ENCODE data around the gene NUDT1. TPM values are rescaled to one million over a fixed set of nuclear protein-coding genes. Genes with fewer than 3 reads are reported as not detected.

Gene NUDT1
- total and polyA plus RNA-seq, 2 experiments from 2014 or later = 9.6 to 16.3 TPM

- 80% methylated on average over 4 of the region's 4 CpGs for WGBS (ENCODE audit: low lambda C conversion rate, missing lambda C conversion rate)
- Histone ChIP-seq H2AFZ (no peak overlapping the region), H3K79me2 (peaks cover 9% of the 10 kb centered on the region), H3K4me3 (no peak overlapping the region), H3K9me3 (ENCODE audit: low read depth) (no peaks in the 10 kb centered on the region), H3K4me1 (ENCODE audit: insufficient read depth) (no peaks in the 10 kb centered on the region), H3K27ac (no peak overlapping the region), H3K27me3 (no peaks in the 10 kb centered on the region), H3K4me2 (no peak overlapping the region), H3K36me3 (replicated peaks; ENCODE audit: insufficient read depth, low read depth) (no peaks in the 10 kb centered on the region), H3K9me2 (replicated peaks; ENCODE audit: insufficient read depth) (no peaks in the 10 kb centered on the region), H4K20me1 (ENCODE audit: insufficient read depth, poor library complexity, severe bottlenecking) (no peaks in the 10 kb centered on the region)
- TF ChIP-seq, protein P1, sequence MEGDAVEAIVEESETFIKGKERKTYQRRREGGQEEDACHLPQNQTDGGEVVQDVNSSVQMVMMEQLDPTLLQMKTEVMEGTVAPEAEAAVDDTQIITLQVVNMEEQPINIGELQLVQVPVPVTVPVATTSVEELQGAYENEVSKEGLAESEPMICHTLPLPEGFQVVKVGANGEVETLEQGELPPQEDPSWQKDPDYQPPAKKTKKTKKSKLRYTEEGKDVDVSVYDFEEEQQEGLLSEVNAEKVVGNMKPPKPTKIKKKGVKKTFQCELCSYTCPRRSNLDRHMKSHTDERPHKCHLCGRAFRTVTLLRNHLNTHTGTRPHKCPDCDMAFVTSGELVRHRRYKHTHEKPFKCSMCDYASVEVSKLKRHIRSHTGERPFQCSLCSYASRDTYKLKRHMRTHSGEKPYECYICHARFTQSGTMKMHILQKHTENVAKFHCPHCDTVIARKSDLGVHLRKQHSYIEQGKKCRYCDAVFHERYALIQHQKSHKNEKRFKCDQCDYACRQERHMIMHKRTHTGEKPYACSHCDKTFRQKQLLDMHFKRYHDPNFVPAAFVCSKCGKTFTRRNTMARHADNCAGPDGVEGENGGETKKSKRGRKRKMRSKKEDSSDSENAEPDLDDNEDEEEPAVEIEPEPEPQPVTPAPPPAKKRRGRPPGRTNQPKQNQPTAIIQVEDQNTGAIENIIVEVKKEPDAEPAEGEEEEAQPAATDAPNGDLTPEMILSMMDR (IDR thresholded peaks at IDR 0.05; ENCODE audit: poor library complexity) = no peak
- TF ChIP-seq EZH2phosphoT487 (IDR thresholded peaks at IDR 0.05; ENCODE audit: low read depth, severe bottlenecking, unreplicated experiment) (no peak), EZH2 (IDR thresholded peaks at IDR 0.05; ENCODE audit: borderline replicate concordance) (no peak)
- DNase-seq (ENCODE audit: low spot score) = no peak
Observed at GRCh38 chr7:2224934-2225333, 17.1 kb upstream of the NUDT1 start.

- Histone ChIP-seq H2AFZ (no peak overlapping the region), H3K4me2 (no peak overlapping the region), H4K20me1 (ENCODE audit: insufficient read depth, poor library complexity, severe bottlenecking) (no peaks in the 10 kb centered on the region), H3K4me3 (no peak overlapping the region), H3K27ac (no peak overlapping the region), H3K79me2 (peaks cover 13% of the 10 kb centered on the region), H3K9me2 (replicated peaks; ENCODE audit: insufficient read depth) (no peaks in the 10 kb centered on the region), H3K4me1 (ENCODE audit: insufficient read depth) (no peaks in the 10 kb centered on the region), H3K27me3 (no peaks in the 10 kb centered on the region), H3K36me3 (replicated peaks; ENCODE audit: insufficient read depth, low read depth) (no peaks in the 10 kb centered on the region), H3K9me3 (ENCODE audit: low read depth) (no peaks in the 10 kb centered on the region)
- DNase-seq (ENCODE audit: low spot score) = no peak
- 95% methylated on average over 14 of the region's 14 CpGs for WGBS (ENCODE audit: low lambda C conversion rate, missing lambda C conversion rate)
- TF ChIP-seq, protein P1 (IDR thresholded peaks at IDR 0.05; ENCODE audit: poor library complexity) = no peak
- TF ChIP-seq EZH2 (IDR thresholded peaks at IDR 0.05; ENCODE audit: borderline replicate concordance) = no peak
- TF ChIP-seq EZH2phosphoT487 (IDR thresholded peaks at IDR 0.05; ENCODE audit: low read depth, severe bottlenecking, unreplicated experiment) = no peak
Observed at GRCh38 chr7:2225336-2225735, 16.7 kb upstream of the NUDT1 start.

DNA sequence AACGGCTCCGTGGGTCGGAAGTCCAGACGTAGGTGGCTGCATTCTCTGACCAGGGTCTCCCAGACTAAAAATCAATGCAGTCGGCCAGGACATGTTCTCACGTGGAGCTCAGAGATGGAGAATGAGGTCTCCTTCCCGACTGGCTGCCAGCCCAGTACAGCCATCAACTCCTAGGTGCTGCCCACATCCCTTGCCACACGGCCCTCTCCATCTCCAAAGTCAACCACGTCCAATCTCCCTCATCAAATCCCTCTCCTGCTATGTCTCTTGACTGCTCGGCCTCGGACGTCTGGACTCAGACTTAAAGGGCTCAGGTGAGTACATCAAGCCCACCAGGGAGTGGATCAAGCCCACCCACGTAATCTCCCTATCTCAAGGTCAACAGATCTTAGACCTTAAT, 16.2 kb upstream of the NUDT1 start:
- no peaks in the 10 kb centered on the region for H3K36me3 ChIP-seq (replicated peaks; ENCODE audit: insufficient read depth, low read depth)
- H3K27ac ChIP-seq = no peak overlapping the region
- no peak overlapping the region for H2AFZ ChIP-seq
- WGBS (ENCODE audit: low lambda C conversion rate, missing lambda C conversion rate) = 97% methylated on average over 13 of the region's 13 CpGs
- peaks cover 1% of the 10 kb centered on the region for H4K20me1 ChIP-seq (ENCODE audit: insufficient read depth, poor library complexity, severe bottlenecking)
- no peak overlapping the region for H3K4me3 ChIP-seq
- H3K27me3 ChIP-seq = no peaks in the 10 kb centered on the region
- TF ChIP-seq, protein P1 (IDR thresholded peaks at IDR 0.05; ENCODE audit: poor library complexity) = no peak
- TF ChIP-seq EZH2phosphoT487 (IDR thresholded peaks at IDR 0.05; ENCODE audit: low read depth, severe bottlenecking, unreplicated experiment) = no peak
- no peak for TF ChIP-seq EZH2 (IDR thresholded peaks at IDR 0.05; ENCODE audit: borderline replicate concordance)
- H3K9me3 ChIP-seq (ENCODE audit: low read depth) = no peaks in the 10 kb centered on the region
- no peaks in the 10 kb centered on the region for H3K4me1 ChIP-seq (ENCODE audit: insufficient read depth)
- no peaks in the 10 kb centered on the region for H3K9me2 ChIP-seq (replicated peaks; ENCODE audit: insufficient read depth)
- no peak for DNase-seq (ENCODE audit: low spot score)
- H3K79me2 ChIP-seq = peaks cover 17% of the 10 kb centered on the region
- H3K4me2 ChIP-seq = no peak overlapping the region

DNA sequence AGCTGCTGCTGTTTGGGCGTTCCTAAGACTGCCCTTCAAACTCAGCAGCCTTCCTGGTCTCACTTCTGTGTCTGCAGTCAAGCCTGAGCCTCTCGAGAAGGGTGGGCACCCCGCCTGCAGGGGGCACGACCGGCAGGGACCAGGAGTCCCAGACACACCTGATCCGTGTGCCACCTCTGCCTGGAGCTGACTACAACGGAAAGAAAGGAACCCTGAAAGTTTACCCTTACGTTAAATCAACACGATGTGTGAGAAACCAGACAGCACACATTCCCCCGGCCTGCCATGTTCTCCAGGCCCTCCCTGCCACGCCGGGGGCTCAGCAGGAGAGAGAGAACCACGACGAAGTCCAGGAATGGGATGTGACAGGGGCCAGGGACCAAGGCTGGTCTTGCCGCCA, 14.3 kb upstream of the NUDT1 start:
- WGBS (ENCODE audit: low lambda C conversion rate, missing lambda C conversion rate) = 93% methylated on average over 15 of the region's 15 CpGs
- Histone ChIP-seq H3K79me2 (peaks cover 34% of the 10 kb centered on the region), H4K20me1 (ENCODE audit: insufficient read depth, poor library complexity, severe bottlenecking) (peaks cover 11% of the 10 kb centered on the region), H3K9me3 (ENCODE audit: low read depth) (no peaks in the 10 kb centered on the region), H3K9me2 (replicated peaks; ENCODE audit: insufficient read depth) (no peaks in the 10 kb centered on the region), H2AFZ (no peak overlapping the region), H3K27ac (no peak overlapping the region), H3K4me1 (ENCODE audit: insufficient read depth) (peaks cover 9% of the 10 kb centered on the region), H3K4me3 (no peak overlapping the region), H3K36me3 (replicated peaks; ENCODE audit: insufficient read depth, low read depth) (no peaks in the 10 kb centered on the region), H3K4me2 (no peak overlapping the region), H3K27me3 (no peaks in the 10 kb centered on the region)
- DNase-seq (ENCODE audit: low spot score) = no peak
- no peak for TF ChIP-seq EZH2 (IDR thresholded peaks at IDR 0.05; ENCODE audit: borderline replicate concordance)
- TF ChIP-seq EZH2phosphoT487 (IDR thresholded peaks at IDR 0.05; ENCODE audit: low read depth, severe bottlenecking, unreplicated experiment) = no peak
- TF ChIP-seq, protein P1 (IDR thresholded peaks at IDR 0.05; ENCODE audit: poor library complexity) = no peak

Data from hepatocyte (in vitro differentiated cells).